HEK293 (cell line): ENCODE measurements around the gene PDE11A.

ENCODE experiments used
- CTCF ChIA-PET: fragments of 350-600 bp; formaldehyde crosslinking; extraction: SDS; loops from one replicate; lab custom pipeline; 2021; ENCODE audit warnings: antibody characterized with exemption; lab: Yijun Ruan, JAX
- POLR2A ChIA-PET: fragments of 300-600 bp; formaldehyde crosslinking; extraction: SDS; loops from one replicate; lab custom pipeline; 2020; ENCODE audit warnings: antibody characterized with exemption, inconsistent platforms; lab: Yijun Ruan, JAX
- H3K27ac ChIP-seq: fragments of 200-500 bp; sonication (Bioruptor generic); 2 replicates; pipeline ENCODE4 v1.5.1; 2014; ENCODE audit warnings: low read depth, low read length, control low read depth, inconsistent platforms; ENCODE audit errors: extremely low read depth
- H3K36me3 ChIP-seq, 2 experiments: fragments of 200-500 bp in 1 of 2; sonication (Bioruptor generic) in 1 of 2; 1 replicate in 1 of 2; 2 replicates in 1 of 2; pipeline ENCODE4 v1.5.1; 2014 to 2017; ENCODE audit warnings: inconsistent platforms in 2 of 2, low read length in 2 of 2; ENCODE audit not compliant: control insufficient read depth in 2 of 2, insufficient read depth in 1 of 2
- H3K4me1 ChIP-seq: fragments of 200-500 bp; sonication (Bioruptor generic); 2 replicates; pipeline ENCODE4 v1.5.1; 2014; ENCODE audit warnings: mild to moderate bottlenecking, low read length, inconsistent platforms; ENCODE audit not compliant: control insufficient read depth, insufficient read depth
- H3K4me3 ChIP-seq: 2 replicates; pipeline ENCODE4 v1.5.1; 2011; ENCODE audit warnings: low read depth, mild to moderate bottlenecking, control low read depth, low read length, moderate library complexity
- H3K9me3 ChIP-seq: fragments of 200-500 bp; sonication (Bioruptor generic); 2 replicates; pipeline ENCODE4 v1.5.1; 2014; ENCODE audit warnings: low read depth, low read length, inconsistent platforms; ENCODE audit not compliant: control insufficient read depth, insufficient read depth
- BCL11A ChIP-seq: fragments of 450-650 bp; formaldehyde crosslinking; IDR thresholded peaks from 2 replicates; pipeline ENCODE4 v1.5.1; 2016; ENCODE audit warnings: low read depth, missing biosample characterization, missing genetic modification characterization
- HOXC10 ChIP-seq: sonication (generic); formaldehyde crosslinking; IDR thresholded peaks from 2 replicates; pipeline ENCODE4 v1.8.1; 2023; ENCODE audit warnings: mild to moderate bottlenecking, missing genetic modification reagents
- KLF1 ChIP-seq: fragments of 450-650 bp; formaldehyde crosslinking; IDR thresholded peaks from 2 replicates; pipeline ENCODE4 v1.5.1; 2016; ENCODE audit warnings: missing biosample characterization, missing genetic modification characterization
- SCRT2 ChIP-seq: fragments of 450-650 bp; formaldehyde crosslinking; IDR thresholded peaks from 2 replicates; pipeline ENCODE4 v1.5.1; 2016; ENCODE audit warnings: missing biosample characterization, missing genetic modification characterization
- ZBTB1 ChIP-seq: fragments of 450-650 bp; formaldehyde crosslinking; IDR thresholded peaks from 2 replicates; pipeline ENCODE4 v1.5.1; 2016; ENCODE audit warnings: missing biosample characterization, missing genetic modification characterization
- ZNF10 ChIP-seq: fragments of 450-650 bp; formaldehyde crosslinking; IDR thresholded peaks from 2 replicates; pipeline ENCODE4 v1.5.1; 2017; ENCODE audit warnings: missing biosample characterization, missing genetic modification characterization
- ZNF121 ChIP-seq: fragments of 450-650 bp; formaldehyde crosslinking; IDR thresholded peaks from 2 replicates; pipeline ENCODE4 v1.5.1; 2016; ENCODE audit warnings: missing biosample characterization, missing genetic modification characterization
- ZNF138 ChIP-seq: fragments of 450-650 bp; formaldehyde crosslinking; IDR thresholded peaks from 2 replicates; pipeline ENCODE4 v1.5.1; 2016; ENCODE audit warnings: missing biosample characterization, missing genetic modification characterization, borderline replicate concordance
- ZNF148 ChIP-seq: fragments of 450-650 bp; formaldehyde crosslinking; IDR thresholded peaks from 2 replicates; pipeline ENCODE4 v1.5.0; 2017; ENCODE audit warnings: missing biosample characterization, missing genetic modification characterization, borderline replicate concordance
- ZNF221 ChIP-seq: fragments of 450-650 bp; formaldehyde crosslinking; IDR thresholded peaks from 2 replicates; pipeline ENCODE4 v1.5.1; 2017; ENCODE audit warnings: missing biosample characterization, missing genetic modification characterization, borderline replicate concordance
- ZNF239 ChIP-seq: fragments of 450-650 bp; formaldehyde crosslinking; IDR thresholded peaks from 2 replicates; pipeline ENCODE4 v1.5.1; 2016; ENCODE audit warnings: missing biosample characterization, missing genetic modification characterization
- ZNF24 ChIP-seq: fragments of 450-650 bp; formaldehyde crosslinking; IDR thresholded peaks from 2 replicates; pipeline ENCODE4 v1.5.1; 2016; ENCODE audit warnings: missing biosample characterization, missing genetic modification characterization
- ZNF274 ChIP-seq, 2 experiments: fragments of 200-500 bp in 1 of 2; fragments of 450-650 bp in 1 of 2; sonication (Bioruptor generic) in 1 of 2; formaldehyde crosslinking in 1 of 2; IDR thresholded peaks; 2 replicates each; pipeline versions ENCODE4 v1.5.1 to v1.6.1; 2014 to 2016; ENCODE audit warnings: borderline replicate concordance in 1 of 2, inconsistent platforms in 1 of 2, low read length in 1 of 2, missing biosample characterization in 1 of 2, missing genetic modification characterization in 1 of 2
- ZNF433 ChIP-seq: fragments of 450-650 bp; formaldehyde crosslinking; IDR thresholded peaks from 2 replicates; pipeline ENCODE4 v1.5.1; 2016; ENCODE audit warnings: missing biosample characterization, missing genetic modification characterization, low read depth
- ZNF501 ChIP-seq: fragments of 450-650 bp; formaldehyde crosslinking; IDR thresholded peaks from 2 replicates; pipeline ENCODE4 v1.5.1; 2016; ENCODE audit warnings: missing biosample characterization, missing genetic modification characterization
- ZNF561 ChIP-seq: fragments of 450-650 bp; IDR thresholded peaks from 2 replicates; pipeline ENCODE4 v1.5.1; 2018; ENCODE audit warnings: missing biosample characterization, missing genetic modification characterization, borderline replicate concordance
- ZNF596 ChIP-seq: fragments of 450-650 bp; IDR thresholded peaks from 2 replicates; pipeline ENCODE4 v1.5.0; 2018; ENCODE audit warnings: missing biosample characterization, mild to moderate bottlenecking, missing genetic modification characterization, moderate library complexity
- ZNF600 ChIP-seq: fragments of 450-650 bp; formaldehyde crosslinking; IDR thresholded peaks from 2 replicates; pipeline ENCODE4 v1.5.1; 2016; ENCODE audit warnings: missing biosample characterization, missing genetic modification characterization
- ZNF660 ChIP-seq: fragments of 450-650 bp; IDR thresholded peaks from 2 replicates; pipeline ENCODE4 v1.5.1; 2018; ENCODE audit warnings: missing biosample characterization, mild to moderate bottlenecking, missing genetic modification characterization
- ZNF747 ChIP-seq: fragments of 450-650 bp; formaldehyde crosslinking; IDR thresholded peaks from 2 replicates; pipeline ENCODE4 v1.5.1; 2016; ENCODE audit warnings: missing biosample characterization, missing genetic modification characterization
- ZSCAN16 ChIP-seq: fragments of 450-650 bp; formaldehyde crosslinking; IDR thresholded peaks from 2 replicates; pipeline ENCODE4 v1.5.1; 2016; ENCODE audit warnings: missing biosample characterization, missing genetic modification characterization
- ZSCAN30 ChIP-seq: fragments of 450-650 bp; IDR thresholded peaks from 2 replicates; pipeline ENCODE4 v1.5.1; 2018; ENCODE audit warnings: missing biosample characterization, mild to moderate bottlenecking, missing genetic modification characterization, moderate library complexity
- TF ChIP-seq, protein P1 (sequence below): fragments of 450-650 bp; formaldehyde crosslinking; optimal IDR thresholded peaks from 2 replicates; pipeline ENCODE3; 2016; ENCODE audit warnings: missing biosample characterization, mild to moderate bottlenecking, missing genetic modification characterization
- TF ChIP-seq, protein P2 (sequence below): fragments of 450-650 bp; formaldehyde crosslinking; IDR thresholded peaks from 2 replicates; pipeline ENCODE4; 2016; ENCODE audit warnings: missing biosample characterization, missing genetic modification characterization
- TF ChIP-seq, protein P3 (sequence below): fragments of 450-650 bp; formaldehyde crosslinking; IDR thresholded peaks from 2 replicates; pipeline ENCODE4 v1.5.1; 2017; ENCODE audit warnings: missing biosample characterization, missing genetic modification characterization
- TF ChIP-seq, protein P4 (sequence below): fragments of 450-650 bp; formaldehyde crosslinking; IDR thresholded peaks from 2 replicates; pipeline ENCODE4 v1.5.1; 2016; ENCODE audit warnings: missing biosample characterization, missing genetic modification characterization

PDE11A gene

DNA sequence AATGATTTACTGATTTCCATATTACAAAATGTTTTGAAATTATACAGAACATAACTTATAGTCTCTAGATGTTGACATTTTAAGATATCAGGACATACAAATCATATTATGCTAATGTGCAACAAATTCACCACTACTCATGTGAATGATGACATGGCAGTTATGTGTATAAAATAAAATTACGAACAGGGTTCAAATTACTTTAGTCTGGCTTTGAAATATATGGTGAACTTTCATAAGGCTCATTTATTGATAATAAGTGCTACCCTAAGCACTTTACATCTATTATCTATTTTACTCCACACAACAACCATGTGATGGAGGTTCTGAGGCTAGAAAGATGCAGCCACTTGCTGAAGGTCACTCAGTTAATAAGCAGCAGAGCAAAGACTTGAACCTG, 62.8 kb downstream of the PDE11A start:
- no peak overlapping the region for H3K27ac ChIP-seq
- H3K9me3 ChIP-seq: no peaks in the 10 kb centered on the region
- H3K4me3 ChIP-seq: no peak overlapping the region
- TF ChIP-seq BCL11A (tag by site-specific recombination) (no peak), ZNF596 (tag by site-specific recombination) (no peak), ZNF221 (tag by site-specific recombination) (no peak)
- TF ChIP-seq, protein P1, sequence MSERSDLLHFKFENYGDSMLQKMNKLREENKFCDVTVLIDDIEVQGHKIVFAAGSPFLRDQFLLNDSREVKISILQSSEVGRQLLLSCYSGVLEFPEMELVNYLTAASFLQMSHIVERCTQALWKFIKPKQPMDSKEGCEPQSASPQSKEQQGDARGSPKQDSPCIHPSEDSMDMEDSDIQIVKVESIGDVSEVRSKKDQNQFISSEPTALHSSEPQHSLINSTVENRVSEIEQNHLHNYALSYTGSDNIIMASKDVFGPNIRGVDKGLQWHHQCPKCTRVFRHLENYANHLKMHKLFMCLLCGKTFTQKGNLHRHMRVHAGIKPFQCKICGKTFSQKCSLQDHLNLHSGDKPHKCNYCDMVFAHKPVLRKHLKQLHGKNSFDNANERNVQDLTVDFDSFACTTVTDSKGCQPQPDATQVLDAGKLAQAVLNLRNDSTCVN (tag by site-specific recombination): no peak
- TF ChIP-seq, protein P2, sequence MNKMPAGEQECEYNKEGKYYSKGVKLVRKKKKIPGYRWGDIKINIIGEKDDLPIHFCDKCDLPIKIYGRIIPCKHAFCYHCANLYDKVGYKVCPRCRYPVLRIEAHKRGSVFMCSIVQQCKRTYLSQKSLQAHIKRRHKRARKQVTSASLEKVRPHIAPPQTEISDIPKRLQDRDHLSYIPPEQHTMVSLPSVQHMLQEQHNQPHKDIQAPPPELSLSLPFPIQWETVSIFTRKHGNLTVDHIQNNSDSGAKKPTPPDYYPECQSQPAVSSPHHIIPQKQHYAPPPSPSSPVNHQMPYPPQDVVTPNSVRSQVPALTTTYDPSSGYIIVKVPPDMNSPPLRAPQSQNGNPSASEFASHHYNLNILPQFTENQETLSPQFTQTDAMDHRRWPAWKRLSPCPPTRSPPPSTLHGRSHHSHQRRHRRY (tag by site-specific recombination): no peak
- CTCF ChIA-PET: interaction anchor here (0.7 to 0.8 kb wide), 2 partner anchors 22 to 107 kb away, joined by 3 read pairs; no protein-coding TSS in a partner anchor
- H3K4me1 ChIP-seq: no peaks in the 10 kb centered on the region
- POLR2A ChIA-PET: no interaction called here
- H3K36me3 ChIP-seq: no peaks in the 10 kb centered on the region

GRCh38 chr2:178008636-178009289, 63.8 kb downstream of the PDE11A start:
- H3K36me3 ChIP-seq: no peaks in the 10 kb centered on the region
- H3K4me3 ChIP-seq: no peak overlapping the region
- no peaks in the 10 kb centered on the region for H3K9me3 ChIP-seq
- POLR2A ChIA-PET: no interaction called here
- H3K27ac ChIP-seq: no peak overlapping the region
- no peaks in the 10 kb centered on the region for H3K4me1 ChIP-seq
- CTCF ChIA-PET: interaction anchor here (0.6 to 1.0 kb wide), 2 partner anchors 25 to 304 kb away, joined by 3 to 6 read pairs; no protein-coding TSS in a partner anchor
- TF ChIP-seq ZNF24 (tag by site-specific recombination) (no peak), ZNF561 (tag by site-specific recombination) (0 out of 2 replicates have a peak, but pooled peaks have one; percentile 30), HOXC10 (CRISPR knock-in tag) (no peak), ZNF10 (peak; percentile 94), KLF1 (tag by site-specific recombination) (no peak), ZNF747 (tag by site-specific recombination) (no peak), ZNF660 (tag by site-specific recombination) (peak; percentile 78; the same call in 1 of the 2 replicates), ZNF501 (tag by site-specific recombination) (0 out of 2 replicates have a peak, but pooled peaks have one; percentile 18), ZNF138 (tag by site-specific recombination) (no peak), ZNF121 (tag by site-specific recombination) (no peak), ZBTB1 (tag by site-specific recombination) (no peak), ZNF148 (no peak), ZNF239 (no peak), ZNF433 (no peak), SCRT2 (tag by site-specific recombination) (peak; percentile 86), ZSCAN30 (tag by site-specific recombination) (peak; percentile 85), ZSCAN16 (tag by site-specific recombination) (0 out of 2 replicates have a peak, but pooled peaks have one; percentile 38), ZNF600 (tag by site-specific recombination) (peak; percentile 88), ZNF274 (IDR thresholded peaks at IDR 0.05; ENCODE audit: low read length) (no peak), ZNF274 (tag by site-specific recombination; IDR thresholded peaks at IDR 0.05; ENCODE audit: borderline replicate concordance) (no peak)
- TF ChIP-seq, protein P2 (tag by site-specific recombination): no peak
- TF ChIP-seq, protein P3, sequence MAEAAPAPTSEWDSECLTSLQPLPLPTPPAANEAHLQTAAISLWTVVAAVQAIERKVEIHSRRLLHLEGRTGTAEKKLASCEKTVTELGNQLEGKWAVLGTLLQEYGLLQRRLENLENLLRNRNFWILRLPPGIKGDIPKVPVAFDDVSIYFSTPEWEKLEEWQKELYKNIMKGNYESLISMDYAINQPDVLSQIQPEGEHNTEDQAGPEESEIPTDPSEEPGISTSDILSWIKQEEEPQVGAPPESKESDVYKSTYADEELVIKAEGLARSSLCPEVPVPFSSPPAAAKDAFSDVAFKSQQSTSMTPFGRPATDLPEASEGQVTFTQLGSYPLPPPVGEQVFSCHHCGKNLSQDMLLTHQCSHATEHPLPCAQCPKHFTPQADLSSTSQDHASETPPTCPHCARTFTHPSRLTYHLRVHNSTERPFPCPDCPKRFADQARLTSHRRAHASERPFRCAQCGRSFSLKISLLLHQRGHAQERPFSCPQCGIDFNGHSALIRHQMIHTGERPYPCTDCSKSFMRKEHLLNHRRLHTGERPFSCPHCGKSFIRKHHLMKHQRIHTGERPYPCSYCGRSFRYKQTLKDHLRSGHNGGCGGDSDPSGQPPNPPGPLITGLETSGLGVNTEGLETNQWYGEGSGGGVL (tag by site-specific recombination): no peak
- TF ChIP-seq, protein P4, sequence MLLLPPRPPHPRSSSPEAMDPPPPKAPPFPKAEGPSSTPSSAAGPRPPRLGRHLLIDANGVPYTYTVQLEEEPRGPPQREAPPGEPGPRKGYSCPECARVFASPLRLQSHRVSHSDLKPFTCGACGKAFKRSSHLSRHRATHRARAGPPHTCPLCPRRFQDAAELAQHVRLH: no peak
